A549 (cell line): ENCODE results near the gene NAA40.

Experiments used
- CTCF ChIP-seq: fragments of >200 bp; sonication (Bioruptor Twin); formaldehyde crosslinking; IDR thresholded peaks from 3 replicates; pipeline ENCODE4 v1.5.1; 2016
- SMC3 ChIP-seq: fragments of >200 bp; sonication (Bioruptor Twin); formaldehyde crosslinking; IDR thresholded peaks from 3 replicates; pipeline ENCODE4 v1.6.1; 2018; ENCODE audit warnings: inconsistent platforms

GRCh38 chr11:63904743-63905142, 34.1 kb upstream of the NAA40 start:
- TF ChIP-seq CTCF (no peak), SMC3 (no peak)
